Suprapubic skin (tissue), 4 donors: ENCODE measurements around the gene SELENOI. TPM values are rescaled to one million over a fixed set of nuclear protein-coding genes. Genes with fewer than 3 reads are reported as not detected.
"Not testable (repeated sequence)": the region's sequence is repeated elsewhere in the genome, so short reads cannot be mapped to it uniquely, and the experiment has no call there.

Source experiments
- DNase-seq, 2 donors: peaks; one replicate each; pipeline ENCODE4 v3.0.0-alpha.2; 2019; ENCODE audit warnings: low spot score in 2 of 2
- H3K27ac ChIP-seq: fragments of 200-600 bp; sonication (generic); one replicate; pipeline ENCODE4 v1.5.1; 2019
- H3K27me3 ChIP-seq: fragments of 200-600 bp; sonication (generic); one replicate; pipeline ENCODE4 v1.5.1; 2019
- H3K36me3 ChIP-seq: fragments of 200-600 bp; sonication (generic); one replicate; pipeline ENCODE4 v1.5.1; 2019
- H3K4me1 ChIP-seq: fragments of 200-600 bp; sonication (generic); one replicate; pipeline ENCODE4 v1.5.1; 2019
- H3K4me3 ChIP-seq: fragments of 200-600 bp; sonication (generic); one replicate; pipeline ENCODE4 v1.5.1; 2019; ENCODE audit warnings: mild to moderate bottlenecking
- H3K9me3 ChIP-seq: fragments of 200-600 bp; sonication (generic); one replicate; pipeline ENCODE4 v1.5.1; 2019
- CTCF ChIP-seq, 2 donors: fragments of 200-600 bp in 1 of 2; fragments of 450-650 bp in 1 of 2; sonication (generic) in 1 of 2; IDR thresholded peaks; one replicate each; pipeline ENCODE4 v1.5.1; 2016 to 2019; ENCODE audit warnings: antibody characterized with exemption in 2 of 2, mild to moderate bottlenecking in 1 of 2, moderate library complexity in 1 of 2
- EP300 ChIP-seq: sonication (generic); formaldehyde crosslinking; IDR thresholded peaks from one replicate; pipeline ENCODE4 v1.6.1; 2017; ENCODE audit warnings: antibody characterized with exemption
- POLR2A ChIP-seq, 2 donors: fragments of 450-650 bp; IDR thresholded peaks; one replicate each; pipeline ENCODE4 v1.6.1; 2017; ENCODE audit warnings: antibody characterized with exemption in 2 of 2, mild to moderate bottlenecking in 2 of 2, moderate library complexity in 2 of 2
- POLR2AphosphoS5 ChIP-seq, 3 donors: sonication (generic); formaldehyde crosslinking; IDR thresholded peaks; one replicate each; pipeline ENCODE4 v1.6.1; 2017; ENCODE audit warnings: antibody characterized with exemption in 3 of 3
- WGBS: methylation state at CpG from one replicate; pipeline ENCODE4 v1.1.5; 2018; 5-methylcytosine and 5-hydroxymethylcytosine counted together
- total RNA-seq, 4 donors: library from RNA; depleted of rRNA; stranded (reverse); fragments of >200 nt; gene quantifications; one replicate each; pipeline ENCODE4 v1.1.0, GENCODE V29; 2016

SELENOI gene
- total RNA-seq, 4 donors from 2014 or later, result 23.1 to 41.9 (median 39.4) TPM

- TF ChIP-seq EP300 (no peak), POLR2AphosphoS5 (IDR thresholded peaks at IDR 0.05) (no peak), POLR2A (IDR thresholded peaks at IDR 0.05) (no peak)
- peaks cover 11% of the 10 kb centered on the region for H3K4me1 ChIP-seq
- H3K9me3 ChIP-seq, result no peaks in the 10 kb centered on the region
- H3K36me3 ChIP-seq, result peaks cover 19% of the 10 kb centered on the region
- no peak for DNase-seq
- no peaks in the 10 kb centered on the region for H3K27me3 ChIP-seq
- no peak overlapping the region for H3K4me3 ChIP-seq
- H3K27ac ChIP-seq, result no peak overlapping the region
- WGBS, result 92% methylated on average over 5 of the region's 5 CpGs
Measured at GRCh38 chr2:26366957-26367356, 21.0 kb downstream of the SELENOI start.

DNA sequence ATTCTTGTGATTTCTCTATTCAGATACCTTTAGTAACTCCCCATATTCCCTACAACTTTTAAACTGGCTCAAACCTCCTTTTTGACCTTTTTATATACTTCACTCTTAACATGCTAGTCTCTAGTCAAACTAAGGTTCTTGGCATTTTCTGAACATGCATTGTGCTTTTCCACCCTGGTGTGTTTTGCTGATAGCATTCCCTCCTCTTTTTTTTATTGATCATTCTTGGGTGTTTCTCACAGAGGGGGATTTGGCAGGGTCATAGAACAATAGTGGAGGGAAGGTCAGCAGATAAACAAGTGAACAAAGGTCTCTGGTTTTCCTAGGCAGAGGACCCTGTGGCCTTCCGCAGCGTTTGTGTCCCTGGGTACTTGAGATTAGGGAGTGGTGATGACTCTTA is 23.7 kb downstream of the SELENOI start:
- DNase-seq, H3K4me3 ChIP-seq, H3K27ac ChIP-seq, H3K9me3 ChIP-seq, H3K27me3 ChIP-seq, H3K4me1 ChIP-seq: not testable (repeated sequence)
- peaks cover 35% of the 10 kb centered on the region for H3K36me3 ChIP-seq
- 92% methylated on average over 2 of the region's 2 CpGs for WGBS

DNA sequence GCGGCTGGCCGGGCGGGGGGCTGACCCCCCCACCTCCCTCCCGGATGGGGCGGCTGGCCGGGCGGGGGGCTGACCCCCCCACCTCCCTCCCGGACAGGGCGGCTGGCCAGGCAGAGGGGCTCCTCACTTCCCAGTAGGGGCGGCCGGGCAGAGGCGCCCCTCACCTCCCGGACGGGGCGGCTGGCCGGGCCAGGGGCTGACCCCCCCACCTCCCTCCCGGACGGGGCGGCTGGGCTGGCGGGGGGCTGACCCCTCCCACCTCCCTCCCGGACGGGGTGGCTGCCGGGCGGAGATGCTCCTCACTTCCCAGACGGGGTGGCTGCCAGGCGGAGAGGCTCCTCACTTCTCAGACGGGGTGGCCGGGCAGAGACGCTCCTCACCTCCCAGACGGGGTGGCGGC is 25.0 kb downstream of the SELENOI start:
- no CpG with 5 or more reads among the region's 31 CpGs for WGBS
- not testable (repeated sequence) for DNase-seq, H3K4me3 ChIP-seq, H3K9me3 ChIP-seq, H3K27ac ChIP-seq, H3K4me1 ChIP-seq, H3K27me3 ChIP-seq
- peaks cover 46% of the 10 kb centered on the region for H3K36me3 ChIP-seq

- Histone ChIP-seq H3K4me3 (no peak overlapping the region), H3K4me1 (peaks cover 2% of the 10 kb centered on the region), H3K36me3 (peaks cover 39% of the 10 kb centered on the region), H3K9me3 (no peaks in the 10 kb centered on the region), H3K27ac (no peak overlapping the region), H3K27me3 (no peaks in the 10 kb centered on the region)
- TF ChIP-seq POLR2AphosphoS5 (IDR thresholded peaks at IDR 0.05) (no peak), POLR2A (IDR thresholded peaks at IDR 0.05) (no peak), EP300 (no peak), CTCF (IDR thresholded peaks at IDR 0.05) (no peak)
- 100% methylated on average over 1 of the region's 1 CpG for WGBS
- no peak for DNase-seq
Measured at GRCh38 chr2:26376799-26377198, 30.9 kb downstream of the SELENOI start.

DNA sequence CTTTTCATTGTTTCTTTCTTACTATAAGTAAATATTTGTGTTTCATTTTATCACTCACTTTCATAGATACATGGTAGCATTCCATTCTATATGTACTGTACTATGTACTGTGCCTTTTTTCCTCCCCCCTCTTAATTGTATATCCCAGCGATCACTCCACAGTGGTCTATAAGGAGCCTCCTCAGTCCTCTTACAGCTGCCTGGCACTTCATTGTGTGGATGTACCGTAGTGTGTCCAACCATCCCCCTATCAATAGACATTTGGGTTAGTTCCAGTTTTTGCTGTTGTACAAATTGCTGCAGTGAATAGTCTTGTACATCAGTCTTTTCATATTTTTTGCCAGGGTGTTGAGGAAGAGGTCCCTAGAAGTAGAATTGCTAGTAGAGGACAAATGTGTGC is 34.3 kb downstream of the SELENOI start:
- no peak for TF ChIP-seq CTCF (IDR thresholded peaks at IDR 0.05)
- TF ChIP-seq POLR2AphosphoS5 (IDR thresholded peaks at IDR 0.05), result no peak
- TF ChIP-seq EP300, result no peak
- no peak for TF ChIP-seq POLR2A (IDR thresholded peaks at IDR 0.05)
- 91% methylated on average over 2 of the region's 2 CpGs for WGBS
- H3K36me3 ChIP-seq, result peaks cover 34% of the 10 kb centered on the region

GRCh38 chr2:26382564-26382963 is 36.6 kb downstream of the SELENOI start:
- peaks cover 28% of the 10 kb centered on the region for H3K36me3 ChIP-seq
- TF ChIP-seq EP300, result no peak
- peaks cover 2% of the 10 kb centered on the region for H3K4me1 ChIP-seq
- 86% methylated on average over 3 of the region's 3 CpGs for WGBS
- H3K27ac ChIP-seq, result no peak overlapping the region
- DNase-seq, result no peak
- no peaks in the 10 kb centered on the region for H3K9me3 ChIP-seq
- H3K4me3 ChIP-seq, result no peak overlapping the region
- H3K27me3 ChIP-seq, result no peaks in the 10 kb centered on the region

More for the DNA sequence above, 34.3 kb downstream of the SELENOI start:
- Histone ChIP-seq H3K4me3 (no peak overlapping the region), H3K27ac (no peak overlapping the region), H3K27me3 (no peaks in the 10 kb centered on the region), H3K4me1 (peaks cover 2% of the 10 kb centered on the region), H3K9me3 (no peaks in the 10 kb centered on the region)
- no peak for DNase-seq

DNA sequence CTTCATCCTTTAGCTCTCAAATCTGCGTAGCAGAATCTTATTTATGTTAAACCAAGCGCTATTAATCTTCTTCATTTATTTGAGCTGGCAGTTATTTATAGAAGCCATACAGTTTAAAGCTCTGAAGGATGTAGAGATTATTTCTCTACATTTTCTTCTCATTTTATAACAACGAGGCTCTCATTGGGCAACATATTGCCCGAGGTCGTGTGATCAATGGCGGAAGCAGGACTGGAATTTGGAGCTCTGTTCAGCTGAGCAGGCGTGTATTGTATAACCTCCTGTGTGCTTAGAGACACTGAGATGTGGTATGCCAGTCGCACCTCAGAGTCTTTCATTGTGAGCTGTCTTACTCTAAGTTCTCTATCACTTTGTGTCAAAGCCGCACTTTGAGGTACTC is 38.2 kb downstream of the SELENOI start:
- Histone ChIP-seq H3K4me1 (peaks cover 2% of the 10 kb centered on the region), H3K27ac (no peak overlapping the region), H3K9me3 (no peaks in the 10 kb centered on the region), H3K27me3 (no peaks in the 10 kb centered on the region), H3K4me3 (no peak overlapping the region), H3K36me3 (peaks cover 32% of the 10 kb centered on the region)
- WGBS, result 87% methylated on average over 9 of the region's 9 CpGs
- no peak for DNase-seq
- no peak for TF ChIP-seq EP300
- TF ChIP-seq POLR2AphosphoS5 (IDR thresholded peaks at IDR 0.05), result no peak
- no peak for TF ChIP-seq CTCF (IDR thresholded peaks at IDR 0.05)
- TF ChIP-seq POLR2A (IDR thresholded peaks at IDR 0.05), result no peak
